Heart left ventricle (tissue), 16 donors: ENCODE results near the gene PRX. TPM values are rescaled to one million over a fixed set of nuclear protein-coding genes. Genes with fewer than 3 reads are reported as not detected.

ENCODE experiments used
- ATAC-seq, 4 donors: fragments of 200-7000 bp; cut with Tn5 transposase; one replicate each; pipeline ENCODE4 v1.9.1; 2020 to 2022; ENCODE audit warnings: moderate library complexity in 4 of 4, mild to moderate bottlenecking in 3 of 4, moderate number of reproducible peaks in 1 of 4
- DNase-seq, 5 donors: peaks; one replicate each; pipeline ENCODE4 v3.0.0-alpha.2; 2020
- H3K27ac ChIP-seq, 12 donors: fragments of 200-600 bp; sonication (generic) in 4 of 12; one replicate each; pipeline versions ENCODE4 v1.5.0 to v1.8.0; 2016 to 2022; ENCODE audit warnings: mild to moderate bottlenecking in 2 of 12
- H3K27me3 ChIP-seq, 9 donors: fragments of 200-600 bp; sonication (generic) in 2 of 9; one replicate each; pipeline versions ENCODE4 v1.5.1 to v1.8.0; 2016 to 2022; ENCODE audit warnings: mild to moderate bottlenecking in 3 of 9
- H3K36me3 ChIP-seq, 9 donors: fragments of 200-600 bp; sonication (generic) in 2 of 9; one replicate each; pipeline versions ENCODE4 v1.5.0 to v1.8.0; 2018 to 2022; ENCODE audit warnings: mild to moderate bottlenecking in 2 of 9
- H3K4me1 ChIP-seq, 12 donors: fragments of 200-600 bp; sonication (generic) in 4 of 12; one replicate each; pipeline versions ENCODE4 v1.5.0 to v1.8.0; 2016 to 2022; ENCODE audit warnings: mild to moderate bottlenecking in 3 of 12
- H3K4me3 ChIP-seq, 12 donors: fragments of 200-600 bp; sonication (generic) in 4 of 12; one replicate each; pipeline versions ENCODE4 v1.5.0 to v1.8.0; 2017 to 2022; ENCODE audit warnings: mild to moderate bottlenecking in 9 of 12, moderate library complexity in 4 of 12
- H3K9me3 ChIP-seq, 12 donors: fragments of 200-600 bp; sonication (generic) in 4 of 12; one replicate each; pipeline versions ENCODE4 v1.5.0 to v1.8.0; 2016 to 2022; ENCODE audit warnings: mild to moderate bottlenecking in 1 of 12
- CTCF ChIP-seq, 12 donors: fragments of 200-600 bp; sonication (generic) in 4 of 12; IDR thresholded peaks; one replicate each; pipeline versions ENCODE4 v1.5.0 to v1.8.0; 2018 to 2022; ENCODE audit warnings: antibody characterized with exemption in 12 of 12, mild to moderate bottlenecking in 5 of 12
- POLR2A ChIP-seq, 2 donors: fragments of 450-650 bp; IDR thresholded peaks; one replicate each; pipeline ENCODE4 v1.6.1; 2017; ENCODE audit warnings: antibody characterized with exemption in 2 of 2, mild to moderate bottlenecking in 2 of 2, moderate library complexity in 2 of 2
- WGBS, 4 donors: extraction: QIAGEN DNeasy Blood & Tissue Kit in 2 of 4; methylation state at CpG; one replicate each; pipeline versions ENCODE4 v1.1.5 to v1.1.7; 2013 to 2018; 5-methylcytosine and 5-hydroxymethylcytosine counted together
- intact Hi-C, 10 donors: fragments of 100-400 bp; cut with DNase I; formaldehyde crosslinking; loops; one replicate each; pipeline versions ENCODE4 v1.11.1 to v1.14.2; 2022
- polyA plus RNA-seq, 2 donors: library from polyadenylated mRNA; stranded (reverse); fragments of 200-250 nt; gene quantifications; one replicate each; pipeline ENCODE4 v1.2.3, GENCODE V29; 2013
- total RNA-seq, 9 donors: library from RNA; depleted of rRNA in 2 of 9; stranded (reverse); fragments of >200 nt in 2 of 9; fragmentation: NEBNext Ultra II Directional in 3 of 9; extraction: Animal tissue kit (Norgen Biotek cat#: 25700) in 3 of 9; gene quantifications; one replicate each; pipeline versions ENCODE4 v1.1.0 to v1.2.4, GENCODE V29; 2016 to 2023
- donor health status: ischemic (EF 13 %, LVEDD 7.1; RV severe dilation, severe dysfunction).
- donor health status: healthy with polysubstance abuse.
- donor health status: DM: no; HTN: yes; CAD: no.
- donor health status: DM: no; HTN: no; CAD: no.
- donor health status: ischemic (EF 25% LVEDD 6.9; RV normal size, moderate dysfunction).
- donor health status: ischemic (EF 25% LVEDD 5.7; RV mildly dilated, moderate dysfunction).
- donor health status: healthy.
- donor health status: DM: yes; HTN: yes; CAD: no.
- donor health status: ischemic (EF 35%, LVEDD 5.7; RV mildly dilated, moderate dysfunction).
- donor health status: nonischemic (EF 11% LVEDD 7.7; RV severe dilation, severe dysfunction).
- donor health status: DM: yes; HTN: yes; CAD: no.
- donor health status: PGD.
- donor health status: ischemic (EF 29% LVEDD 5.4; RV normal size, mild dysfunction).
- donor health status: nonischemic (EF 23%, LVEDD 6.1; RV moderate dilation, normal function).

The PRX gene
- total and polyA plus RNA-seq, 11 donors, result 2.5 to 4.6 (median 3.1) TPM

- 0 to 1% (median 0%) methylated on average over 22 to 75 of the region's 75 CpGs for WGBS, 4 donors
- no peaks in the 10 kb centered on the region for H3K27me3 ChIP-seq
- DNase-seq (peak; percentile 100), ATAC-seq (peak; percentile 91 to 97 (median 94))
- peaks cover 0 to 44% (median 32%) of the 10 kb centered on the region in 12 donors for H3K4me1 ChIP-seq
- intact Hi-C loops, result loop anchor here in 4 of 10 donors (1.0 to 10.0 kb wide), 6 partner anchors 17 to 379 kb away; partner anchors contain the start of genes BLVRB (in 2 of the 4), C19orf47 (in 1 of the 4), PLD3 (in 1 of the 4) and SERTAD3 (in 1 of the 4)
- peaks cover 3 to 24% (median 16%) of the 10 kb centered on the region in 9 donors for H3K36me3 ChIP-seq
- no peaks in the 10 kb centered on the region for H3K9me3 ChIP-seq
- peak within 1 kb of the TSS; percentile 58 to 98 (median 91) for H3K4me3 ChIP-seq
- peak within 1 kb of the TSS; percentile 92 to 100 (median 99) for H3K27ac ChIP-seq
- TF ChIP-seq POLR2A (IDR thresholded peaks at IDR 0.05), result peak; percentile 89 to 100
- peak in 11 of 12 donors; percentile 69 to 95 (median 81) for TF ChIP-seq CTCF (IDR thresholded peaks at IDR 0.05)
These were observed 12.5 kb upstream of the PRX start, which contains the start of gene SERTAD1 for GRCh38 chr19:40425450-40426287. TSS of gene SERTAD1 (minus strand) at chr19:40425992. CDS start at chr19:40423546, 2,446 bp downstream.

- peaks cover 0 to 49% (median 33%) of the 10 kb centered on the region in 12 donors for H3K4me1 ChIP-seq
- ATAC-seq (no peak), DNase-seq (no peak)
- peak overlapping the region; percentile 92 to 100 (median 99) for H3K27ac ChIP-seq
- no peaks in the 10 kb centered on the region for H3K9me3 ChIP-seq
- TF ChIP-seq CTCF (IDR thresholded peaks at IDR 0.05) (peak in 1 of 12 donors; percentile 78), POLR2A (IDR thresholded peaks at IDR 0.05) (no peak)
- WGBS, 4 donors, result 0 to 2% (median 1%) methylated on average over 16 to 28 of the region's 28 CpGs
- H3K4me3 ChIP-seq, result peak overlapping the region; percentile 58 to 98 (median 91)
- intact Hi-C loops, result loop anchor here in 3 of 10 donors (1.0 to 10.0 kb wide), 8 partner anchors 18 to 382 kb away; partner anchors contain the start of genes BLVRB (in 2 of the 3), C19orf47 (in 2 of the 3), PLD3 (in 2 of the 3) and LTBP4 (in 1 of the 3)
- no peaks in the 10 kb centered on the region for H3K27me3 ChIP-seq
- peaks cover 3 to 24% (median 16%) of the 10 kb centered on the region in 9 donors for H3K36me3 ChIP-seq
These were observed 11.7 kb upstream of the PRX start for GRCh38 chr19:40424637-40425449.

- intact Hi-C loops, result loop anchor here in 3 of 10 donors (2.0 to 10.0 kb wide), 6 partner anchors 41 to 383 kb away; partner anchors contain the start of genes BLVRB (in 2 of the 3), C19orf47 (in 2 of the 3), PLD3 (in 2 of the 3) and LTBP4 (in 1 of the 3)
- Histone ChIP-seq H3K9me3 (no peaks in the 10 kb centered on the region), H3K4me1 (peaks cover 0 to 49% (median 33%) of the 10 kb centered on the region in 12 donors), H3K36me3 (peaks cover 3 to 24% (median 16%) of the 10 kb centered on the region in 9 donors), H3K27me3 (no peaks in the 10 kb centered on the region), H3K4me3 (peak overlapping the region in 11 of 12 donors; percentile 58 to 98 (median 91)), H3K27ac (peak overlapping the region; percentile 92 to 100 (median 99))
- ATAC-seq (no peak), DNase-seq (no peak)
- TF ChIP-seq POLR2A (IDR thresholded peaks at IDR 0.05), result no peak
- no peak for TF ChIP-seq CTCF (IDR thresholded peaks at IDR 0.05)
- WGBS, 4 donors, result 94 to 97% (median 95%) methylated on average over 6 of the region's 6 CpGs
These were observed 10.8 kb upstream of the PRX start for GRCh38 chr19:40423938-40424337.
